ENCODE data around the gene DPY19L3. TPM values are rescaled to one million over a fixed set of nuclear protein-coding genes. Genes with fewer than 3 reads are reported as not detected.
"Not testable (repeated sequence)": the region's sequence is repeated elsewhere in the genome, so short reads cannot be mapped to it uniquely, and the experiment has no call there.

DPY19L3 gene
- total and polyA plus RNA-seq, 3 donors from 2014 or later: 23.8 to 79.9 (median 68.9) TPM

DNA sequence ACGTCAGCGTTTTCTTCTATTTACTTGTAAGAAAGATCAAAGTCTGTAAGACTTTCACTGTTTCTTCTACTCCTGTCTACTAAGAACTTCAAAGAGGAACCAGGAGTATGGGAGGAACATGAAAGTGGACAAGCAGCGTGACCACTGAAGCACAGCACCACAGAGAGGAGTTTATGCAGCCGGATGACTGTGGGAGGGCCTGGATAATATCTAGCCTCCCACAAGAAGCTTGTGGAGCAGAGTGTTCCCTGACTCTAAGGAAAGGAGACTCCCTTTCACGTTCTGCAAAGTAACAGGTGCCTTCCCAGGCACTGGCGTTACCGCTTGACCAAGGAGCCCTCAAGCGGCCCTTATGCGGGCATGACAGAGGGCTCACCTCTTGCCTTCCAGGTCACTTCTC, 91.8 kb downstream of the DPY19L3 start:
- Histone ChIP-seq H3K27ac (peak overlapping the region; percentile 34 to 38), H3K36me3 (ENCODE audit: low read depth, missing control alignments) (no peaks in the 10 kb centered on the region), H3K4me1 (no peaks in the 10 kb centered on the region), H3K27me3 (no peaks in the 10 kb centered on the region), H3K9me3 (no peaks in the 10 kb centered on the region), H3K4me3 (no peak overlapping the region)
- DNase-seq: peak; percentile 70
- TF ChIP-seq, protein P1, sequence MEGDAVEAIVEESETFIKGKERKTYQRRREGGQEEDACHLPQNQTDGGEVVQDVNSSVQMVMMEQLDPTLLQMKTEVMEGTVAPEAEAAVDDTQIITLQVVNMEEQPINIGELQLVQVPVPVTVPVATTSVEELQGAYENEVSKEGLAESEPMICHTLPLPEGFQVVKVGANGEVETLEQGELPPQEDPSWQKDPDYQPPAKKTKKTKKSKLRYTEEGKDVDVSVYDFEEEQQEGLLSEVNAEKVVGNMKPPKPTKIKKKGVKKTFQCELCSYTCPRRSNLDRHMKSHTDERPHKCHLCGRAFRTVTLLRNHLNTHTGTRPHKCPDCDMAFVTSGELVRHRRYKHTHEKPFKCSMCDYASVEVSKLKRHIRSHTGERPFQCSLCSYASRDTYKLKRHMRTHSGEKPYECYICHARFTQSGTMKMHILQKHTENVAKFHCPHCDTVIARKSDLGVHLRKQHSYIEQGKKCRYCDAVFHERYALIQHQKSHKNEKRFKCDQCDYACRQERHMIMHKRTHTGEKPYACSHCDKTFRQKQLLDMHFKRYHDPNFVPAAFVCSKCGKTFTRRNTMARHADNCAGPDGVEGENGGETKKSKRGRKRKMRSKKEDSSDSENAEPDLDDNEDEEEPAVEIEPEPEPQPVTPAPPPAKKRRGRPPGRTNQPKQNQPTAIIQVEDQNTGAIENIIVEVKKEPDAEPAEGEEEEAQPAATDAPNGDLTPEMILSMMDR (IDR thresholded peaks at IDR 0.05): no peak
- no peak for TF ChIP-seq POLR2A (IDR thresholded peaks at IDR 0.05)
- intact Hi-C loops (cut with DNase I; ENCODE audit: low total_unique reads): no loop called here
- WGBS, 2 donors: 39 to 53% methylated on average over 9 of the region's 9 CpGs

DNA sequence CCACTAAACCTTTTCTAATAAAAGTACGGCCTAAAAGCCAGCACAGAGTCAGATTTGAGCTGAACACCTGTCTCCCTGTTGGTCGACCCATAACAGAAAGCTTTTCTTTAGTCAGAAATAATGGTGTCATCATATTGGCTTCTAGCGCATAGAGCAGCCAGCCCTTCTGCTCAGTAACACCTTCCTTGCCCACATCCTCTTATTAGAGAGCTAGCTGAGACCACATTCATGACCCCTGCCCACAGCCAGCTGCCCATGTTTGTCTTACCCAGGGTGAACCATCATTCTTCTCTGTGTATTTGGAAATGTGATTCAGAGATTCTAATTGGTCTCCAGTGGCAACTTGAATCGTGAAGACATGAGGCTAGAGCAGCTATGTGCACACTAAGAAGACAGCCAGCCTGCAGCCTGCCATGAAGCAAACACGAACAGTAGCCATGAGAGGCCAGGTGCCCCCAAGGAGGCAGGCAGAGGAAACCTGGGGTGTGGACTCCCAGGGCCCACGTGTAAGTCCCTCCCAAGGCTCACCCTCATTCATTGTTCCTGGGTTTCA, 93.2 kb downstream of the DPY19L3 start:
- no peak for DNase-seq
- no peaks in the 10 kb centered on the region for H3K27me3 ChIP-seq
- peak overlapping the region; percentile 3 to 50 for H3K27ac ChIP-seq
- no peaks in the 10 kb centered on the region for H3K4me1 ChIP-seq
- WGBS, 2 donors: 62 to 65% methylated on average over 6 of the region's 6 CpGs
- H3K9me3 ChIP-seq: no peaks in the 10 kb centered on the region
- no peak for TF ChIP-seq POLR2A (IDR thresholded peaks at IDR 0.05)
- TF ChIP-seq, protein P1 (IDR thresholded peaks at IDR 0.05): no peak
- intact Hi-C loops (cut with DNase I; ENCODE audit: low total_unique reads): no loop called here
- H3K4me3 ChIP-seq: no peak overlapping the region
- no peaks in the 10 kb centered on the region for H3K36me3 ChIP-seq (ENCODE audit: low read depth, missing control alignments)

DNA sequence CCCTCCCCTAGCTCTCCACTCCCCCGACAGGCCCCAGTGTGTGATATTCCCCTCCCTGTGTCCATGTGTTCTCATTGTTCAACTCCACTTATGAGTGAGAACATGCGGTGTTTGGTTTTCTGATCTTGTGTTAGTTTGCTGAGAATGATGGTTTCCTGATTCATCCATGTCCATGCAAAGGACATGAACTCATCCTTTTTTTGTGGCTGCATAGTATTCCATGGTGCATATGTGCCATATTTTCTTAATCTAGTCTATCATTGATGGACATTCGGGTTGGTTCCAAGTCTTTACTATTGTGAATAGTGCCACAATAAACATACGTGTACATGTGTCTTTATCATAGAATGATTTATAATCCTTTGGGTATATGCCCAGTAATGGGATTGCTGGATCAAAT, 106.9 kb downstream of the DPY19L3 start:
- H3K4me1 ChIP-seq; DNase-seq; H3K9me3 ChIP-seq; H3K36me3 ChIP-seq (ENCODE audit: low read depth, missing control alignments); H3K27ac ChIP-seq; intact Hi-C loops (cut with DNase I; ENCODE audit: low total_unique reads); H3K4me3 ChIP-seq; H3K27me3 ChIP-seq: not testable (repeated sequence)
- 91 to 98% methylated on average over 4 of the region's 4 CpGs for WGBS, 2 donors

DNA sequence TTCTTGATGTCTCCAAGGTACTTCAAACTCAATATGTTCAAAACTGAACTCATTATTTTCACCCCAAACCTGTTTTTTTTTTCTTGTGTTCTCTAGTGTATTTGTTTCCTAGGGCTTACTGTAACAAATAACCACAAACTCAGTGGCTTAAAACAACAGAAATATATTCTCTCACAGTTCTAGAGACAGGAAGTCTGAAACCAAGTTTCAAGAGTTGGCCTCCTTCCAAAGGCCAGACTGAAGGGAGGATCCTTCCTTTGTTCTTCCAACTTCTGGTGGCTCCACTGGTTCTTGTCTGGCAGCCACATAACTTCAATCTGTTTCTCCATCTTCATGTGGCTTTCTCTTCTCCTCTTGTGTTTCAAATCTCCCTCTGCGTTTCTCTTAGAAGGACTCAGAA, 113.5 kb downstream of the DPY19L3 start:
- TF ChIP-seq, protein P1 (IDR thresholded peaks at IDR 0.05): no peak
- TF ChIP-seq POLR2A (IDR thresholded peaks at IDR 0.05): no peak
- H3K27me3 ChIP-seq: no peaks in the 10 kb centered on the region
- WGBS, 2 donors: 0% methylated on average over 1 of the region's 1 CpG
- DNase-seq: no peak
- intact Hi-C loops (cut with DNase I; ENCODE audit: low total_unique reads): no loop called here
- H3K4me3 ChIP-seq: no peak overlapping the region
- no peaks in the 10 kb centered on the region for H3K9me3 ChIP-seq
- no peak overlapping the region for H3K27ac ChIP-seq
- H3K36me3 ChIP-seq (ENCODE audit: low read depth, missing control alignments): no peaks in the 10 kb centered on the region
- no peaks in the 10 kb centered on the region for H3K4me1 ChIP-seq

DNA sequence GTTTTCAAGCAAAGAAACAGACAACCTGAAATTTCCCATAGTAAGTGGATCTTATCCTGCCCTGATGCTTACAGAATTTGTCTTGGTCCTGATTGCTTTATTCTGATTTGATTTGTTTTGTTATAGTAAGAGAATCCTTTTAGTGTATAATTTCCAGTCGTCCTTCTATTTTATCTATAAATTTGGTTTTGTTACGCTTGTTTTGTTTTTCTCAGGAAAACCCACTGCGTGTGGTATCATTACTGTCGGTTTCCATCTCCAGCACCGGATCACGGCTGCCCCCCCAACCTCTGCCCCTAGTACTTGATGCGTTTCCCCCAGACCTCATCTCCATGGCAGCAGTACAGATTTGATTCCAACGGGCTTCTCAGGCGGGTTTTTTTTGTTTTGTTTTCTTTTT, 117.4 kb downstream of the DPY19L3 start:
- 85 to 89% methylated on average over 9 of the region's 9 CpGs for WGBS, 2 donors
- Histone ChIP-seq H3K27me3 (no peaks in the 10 kb centered on the region), H3K9me3 (no peaks in the 10 kb centered on the region), H3K4me3 (no peak overlapping the region), H3K27ac (no peak overlapping the region), H3K4me1 (no peaks in the 10 kb centered on the region), H3K36me3 (ENCODE audit: low read depth, missing control alignments) (no peaks in the 10 kb centered on the region)
- no peak for DNase-seq
- intact Hi-C loops (cut with DNase I; ENCODE audit: low total_unique reads): no loop called here
- no peak for TF ChIP-seq POLR2A (IDR thresholded peaks at IDR 0.05)
- TF ChIP-seq, protein P1 (IDR thresholded peaks at IDR 0.05): no peak

Data from testis (tissue), 3 donors.